Measurements from ENCODE around the gene ARHGAP18.

The ARHGAP18 gene

DNA sequence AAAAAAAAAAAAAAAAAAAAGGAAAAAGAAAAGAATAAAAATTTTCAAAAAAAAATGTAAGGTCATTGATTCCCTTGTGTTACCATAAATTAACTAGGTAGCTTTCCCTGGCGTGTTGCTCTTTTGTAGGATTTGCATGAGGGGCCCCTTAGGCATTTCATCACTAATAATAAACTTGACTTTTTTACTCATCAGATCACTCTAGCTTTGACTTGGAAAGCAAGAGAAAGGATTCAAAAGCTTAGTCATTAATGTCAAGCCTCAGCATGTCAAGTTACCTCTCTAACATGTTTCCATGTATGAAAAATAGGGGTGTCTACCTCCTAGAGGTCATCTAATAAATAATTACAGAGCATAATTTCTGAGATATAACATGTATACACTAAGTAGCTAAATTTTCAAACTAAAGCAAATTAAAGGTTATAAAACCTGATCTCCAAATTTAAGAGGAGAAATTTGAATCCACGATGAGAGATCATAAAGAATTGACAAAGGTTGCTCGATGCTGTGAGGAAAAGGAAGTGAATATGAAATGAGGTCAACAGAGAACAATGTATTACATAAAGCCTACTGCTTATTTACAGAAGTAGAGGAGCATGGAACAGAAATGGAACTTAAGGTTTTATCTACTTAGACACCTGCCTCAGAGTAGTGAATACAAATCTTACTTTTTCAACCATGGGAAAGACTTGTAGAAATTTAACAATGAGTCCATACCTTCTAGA, 86.8 kb downstream of the ARHGAP18 start:
- Mint-ChIP-seq H3K27me3 (no peaks in the 10 kb centered on the region), H3K36me3 (ENCODE audit: low read depth) (no peaks in the 10 kb centered on the region), H3K9me3 (no peaks in the 10 kb centered on the region), H3K4me1 (no peaks in the 10 kb centered on the region), H3K27ac (no peak overlapping the region), H3K4me3 (no peak overlapping the region)
- DNase-seq, result no peak
- no peak for ATAC-seq

DNA sequence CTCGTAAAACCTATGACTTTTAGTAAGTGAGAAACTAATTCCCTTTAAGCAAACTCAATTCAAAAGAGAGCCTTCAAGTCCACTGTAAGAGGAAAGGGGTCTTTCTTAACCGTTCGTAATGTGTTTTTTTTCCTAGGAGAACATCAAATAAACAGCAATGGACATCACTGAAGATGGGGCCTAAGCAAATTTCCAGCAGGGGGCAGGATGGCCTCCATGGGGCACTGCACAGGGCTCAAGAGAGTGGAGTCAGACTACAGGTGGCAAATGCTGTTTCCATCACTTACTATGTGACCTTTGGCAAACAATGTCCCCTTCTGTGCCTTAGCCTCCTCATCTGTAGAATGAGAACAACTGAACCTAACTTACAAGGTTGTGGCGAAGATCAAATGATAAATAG, 88.7 kb downstream of the ARHGAP18 start:
- no peaks in the 10 kb centered on the region for H3K27me3 Mint-ChIP-seq
- no peaks in the 10 kb centered on the region for H3K36me3 Mint-ChIP-seq (ENCODE audit: low read depth)
- no peaks in the 10 kb centered on the region for H3K9me3 Mint-ChIP-seq
- no peak overlapping the region for H3K4me3 Mint-ChIP-seq
- DNase-seq (peak; percentile 34), ATAC-seq (peak; percentile 65)
- H3K4me1 Mint-ChIP-seq, result no peaks in the 10 kb centered on the region
- no peak overlapping the region for H3K27ac Mint-ChIP-seq

DNA sequence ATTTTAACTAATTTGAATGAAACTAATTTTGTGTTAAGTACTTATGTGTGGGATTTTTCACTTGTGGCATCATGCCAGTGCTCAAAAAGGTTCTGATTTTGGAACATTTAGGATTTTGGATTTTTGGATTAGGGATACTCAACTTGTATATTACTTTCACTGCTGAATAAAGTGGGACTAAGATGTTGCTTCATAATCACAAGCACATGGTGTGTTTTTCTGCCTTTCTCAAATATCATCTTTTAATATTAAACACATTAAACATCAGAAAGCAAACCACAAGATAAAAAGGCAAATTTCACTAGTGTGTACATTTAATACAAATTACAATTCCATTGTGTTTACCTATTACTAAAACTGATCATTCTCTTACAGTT, 89.8 kb downstream of the ARHGAP18 start:
- no peaks in the 10 kb centered on the region for H3K9me3 Mint-ChIP-seq
- no peaks in the 10 kb centered on the region for H3K36me3 Mint-ChIP-seq (ENCODE audit: low read depth)
- ATAC-seq, result no peak
- H3K4me1 Mint-ChIP-seq, result no peaks in the 10 kb centered on the region
- no peak overlapping the region for H3K27ac Mint-ChIP-seq
- H3K27me3 Mint-ChIP-seq, result no peaks in the 10 kb centered on the region
- no peak for DNase-seq
- H3K4me3 Mint-ChIP-seq, result no peak overlapping the region

DNA sequence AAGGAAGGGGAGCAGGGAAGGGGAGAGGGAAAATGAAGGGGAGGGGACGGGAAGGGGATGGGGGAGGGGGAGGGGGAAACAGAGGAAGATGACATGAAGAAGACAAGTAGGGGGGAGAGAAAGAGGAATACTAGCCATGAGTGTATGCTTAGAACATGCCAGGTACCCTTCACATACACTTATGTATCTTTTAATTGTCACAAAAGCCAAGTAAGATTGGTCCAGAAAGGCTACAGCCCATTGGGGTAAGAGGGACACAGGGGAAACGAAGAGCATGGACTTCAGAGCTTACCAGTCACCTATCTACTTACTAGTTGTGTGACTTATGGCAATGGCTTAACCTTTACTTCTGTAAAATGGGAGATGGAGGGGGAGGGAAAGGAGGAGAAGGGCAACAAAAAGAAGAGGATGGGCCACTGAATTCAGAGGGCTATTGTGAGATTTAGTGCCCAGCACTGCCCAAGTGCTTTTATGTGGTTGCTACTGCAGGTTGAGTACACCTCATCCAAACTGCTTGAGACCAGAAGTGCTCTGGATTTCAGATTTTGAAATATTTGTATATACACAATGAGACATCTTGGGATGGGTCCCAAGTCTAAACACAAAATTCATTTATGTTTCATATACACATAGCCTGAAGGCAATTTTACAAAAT, 90.3 kb downstream of the ARHGAP18 start:
- H3K27me3 Mint-ChIP-seq, result no peaks in the 10 kb centered on the region
- no peaks in the 10 kb centered on the region for H3K36me3 Mint-ChIP-seq (ENCODE audit: low read depth)
- H3K4me3 Mint-ChIP-seq, result no peak overlapping the region
- no peak for ATAC-seq
- no peak for DNase-seq
- H3K4me1 Mint-ChIP-seq, result no peaks in the 10 kb centered on the region
- H3K9me3 Mint-ChIP-seq, result no peaks in the 10 kb centered on the region
- no peak overlapping the region for H3K27ac Mint-ChIP-seq

DNA sequence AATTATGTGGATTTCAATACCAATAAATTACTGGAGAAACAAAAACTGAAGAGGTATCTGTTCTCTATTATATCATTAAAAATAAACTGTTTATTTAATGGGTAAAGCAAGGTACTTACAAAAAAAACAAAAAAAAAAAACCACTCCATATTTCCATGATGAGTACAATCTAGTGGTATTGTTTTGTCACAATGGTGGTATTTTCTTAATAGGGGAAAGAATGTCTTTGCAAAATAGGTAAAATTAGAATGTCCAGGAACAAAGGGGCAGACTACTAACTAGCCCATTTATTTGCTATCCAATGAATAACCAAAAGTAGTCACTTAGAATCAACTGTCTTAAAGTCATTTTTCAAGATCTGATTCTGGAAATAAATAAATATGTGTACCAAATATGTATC, 92.0 kb downstream of the ARHGAP18 start:
- Mint-ChIP-seq H3K9me3 (no peaks in the 10 kb centered on the region), H3K4me1 (no peaks in the 10 kb centered on the region), H3K4me3 (no peak overlapping the region), H3K36me3 (ENCODE audit: low read depth) (no peaks in the 10 kb centered on the region), H3K27ac (no peak overlapping the region), H3K27me3 (no peaks in the 10 kb centered on the region)
- DNase-seq (no peak), ATAC-seq (no peak)

DNA sequence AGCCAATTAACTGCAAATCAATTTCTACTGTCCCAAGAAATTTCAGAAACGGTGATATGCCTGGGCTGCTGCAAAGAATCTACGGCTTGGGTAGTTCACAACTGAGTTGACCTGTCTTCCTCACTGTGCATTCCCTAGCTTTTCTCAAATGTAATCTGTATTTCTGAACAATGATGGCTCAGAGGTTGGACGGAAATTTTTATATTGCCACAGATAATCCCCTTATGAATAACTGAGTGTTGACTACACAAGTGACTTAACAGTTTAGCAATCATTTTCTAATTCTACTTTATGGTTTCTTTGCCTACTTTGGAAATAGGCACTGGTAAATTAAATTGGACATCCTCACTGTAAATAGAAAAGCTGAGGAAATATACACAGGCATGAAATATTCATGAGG, 94.5 kb downstream of the ARHGAP18 start:
- no peak overlapping the region for H3K27ac Mint-ChIP-seq
- H3K4me3 Mint-ChIP-seq, result no peak overlapping the region
- H3K9me3 Mint-ChIP-seq, result no peaks in the 10 kb centered on the region
- ATAC-seq (no peak), DNase-seq (no peak)
- no peaks in the 10 kb centered on the region for H3K27me3 Mint-ChIP-seq
- no peaks in the 10 kb centered on the region for H3K4me1 Mint-ChIP-seq
- H3K36me3 Mint-ChIP-seq (ENCODE audit: low read depth), result no peaks in the 10 kb centered on the region

DNA sequence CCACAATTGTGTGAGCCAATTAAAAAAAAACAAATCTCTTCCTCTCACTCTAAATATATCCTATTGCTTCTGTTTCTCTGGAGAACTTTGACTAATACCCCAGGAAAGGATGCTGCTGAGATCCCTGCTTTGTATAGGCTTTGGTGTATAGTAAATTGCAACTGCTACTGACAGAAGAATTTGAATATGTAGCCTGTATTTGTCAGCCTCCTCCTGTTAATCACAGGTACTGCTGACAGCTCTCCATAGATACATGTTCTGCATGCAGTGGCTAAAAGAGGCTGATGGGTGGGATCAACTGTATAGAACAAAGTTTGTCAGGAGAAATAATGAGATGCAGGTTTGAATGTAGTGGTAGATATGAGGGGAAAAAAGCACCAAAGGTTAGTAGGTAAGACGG, 95.0 kb downstream of the ARHGAP18 start:
- no peaks in the 10 kb centered on the region for H3K9me3 Mint-ChIP-seq
- DNase-seq, result no peak
- no peaks in the 10 kb centered on the region for H3K36me3 Mint-ChIP-seq (ENCODE audit: low read depth)
- H3K4me1 Mint-ChIP-seq, result no peaks in the 10 kb centered on the region
- H3K27me3 Mint-ChIP-seq, result no peaks in the 10 kb centered on the region
- ATAC-seq, result no peak
- no peak overlapping the region for H3K27ac Mint-ChIP-seq
- no peak overlapping the region for H3K4me3 Mint-ChIP-seq

DNA sequence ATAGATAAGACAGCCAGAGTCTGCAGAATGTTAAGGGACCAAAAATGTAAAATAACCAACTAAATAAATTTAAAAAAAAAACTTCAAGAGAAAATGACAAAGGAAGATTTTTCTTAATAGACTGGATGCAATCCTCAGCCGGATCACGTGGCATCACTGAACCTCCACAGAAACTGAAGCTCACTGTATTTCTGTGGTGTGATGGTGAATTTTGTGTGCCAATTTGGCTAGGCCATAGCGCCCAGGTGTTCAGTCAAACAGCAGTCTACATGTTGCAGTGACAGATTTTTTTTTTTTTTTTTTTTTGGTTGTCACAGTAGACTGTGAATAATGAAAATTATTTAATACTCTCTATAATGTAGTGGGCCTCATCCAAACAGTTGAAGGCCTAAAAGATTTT, 95.5 kb downstream of the ARHGAP18 start:
- ATAC-seq (no peak), DNase-seq (no peak)
- H3K36me3 Mint-ChIP-seq (ENCODE audit: low read depth), result no peaks in the 10 kb centered on the region
- no peaks in the 10 kb centered on the region for H3K9me3 Mint-ChIP-seq
- H3K27me3 Mint-ChIP-seq, result no peaks in the 10 kb centered on the region
- H3K4me3 Mint-ChIP-seq, result no peak overlapping the region
- no peak overlapping the region for H3K27ac Mint-ChIP-seq
- no peaks in the 10 kb centered on the region for H3K4me1 Mint-ChIP-seq

DNA sequence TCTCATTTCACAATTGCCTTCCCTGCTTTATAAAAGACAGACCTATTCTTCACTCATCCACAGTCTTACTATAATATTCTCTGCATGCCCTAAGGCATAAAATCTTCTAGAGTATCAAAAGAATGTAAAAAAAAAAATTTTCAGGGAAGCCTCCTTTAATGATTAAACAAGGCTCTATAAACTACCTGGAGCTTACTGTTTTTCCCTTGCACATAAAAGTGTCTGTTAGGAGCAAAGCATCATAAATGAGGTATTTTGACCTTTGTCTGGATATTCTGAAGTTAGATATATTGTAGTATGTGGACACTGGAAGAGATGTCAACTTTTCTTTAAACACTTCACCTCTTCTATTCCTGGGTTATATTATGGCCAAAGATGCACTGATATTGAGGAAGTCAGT, 97.5 kb downstream of the ARHGAP18 start:
- Mint-ChIP-seq H3K36me3 (ENCODE audit: low read depth) (no peaks in the 10 kb centered on the region), H3K9me3 (no peaks in the 10 kb centered on the region), H3K27me3 (no peaks in the 10 kb centered on the region), H3K4me3 (no peak overlapping the region), H3K4me1 (peaks cover 7% of the 10 kb centered on the region), H3K27ac (no peak overlapping the region)
- DNase-seq (no peak), ATAC-seq (no peak)

DNA sequence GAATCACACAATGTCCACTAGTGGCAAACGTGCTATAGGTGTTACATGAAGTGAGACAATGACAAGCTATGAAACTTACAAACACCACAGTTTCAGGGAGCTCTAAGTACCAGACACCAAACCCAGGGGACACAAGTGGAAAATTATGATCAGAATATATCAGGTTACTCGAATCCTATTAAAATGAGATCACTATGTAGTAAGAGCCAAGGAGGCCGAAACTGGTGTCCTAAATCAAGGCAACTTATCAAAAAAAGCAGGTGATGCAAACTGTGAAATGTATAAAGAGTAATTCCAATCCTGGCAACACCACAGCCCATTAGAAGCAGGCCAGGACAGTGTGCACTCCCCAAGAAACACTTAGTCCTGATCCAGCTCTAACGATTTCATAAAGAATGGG, 100.3 kb downstream of the ARHGAP18 start:
- peaks cover 12% of the 10 kb centered on the region for H3K4me1 Mint-ChIP-seq
- no peak overlapping the region for H3K4me3 Mint-ChIP-seq
- DNase-seq, result no peak
- no peak overlapping the region for H3K27ac Mint-ChIP-seq
- ATAC-seq, result no peak
- H3K27me3 Mint-ChIP-seq, result no peaks in the 10 kb centered on the region
- no peaks in the 10 kb centered on the region for H3K36me3 Mint-ChIP-seq (ENCODE audit: low read depth)
- H3K9me3 Mint-ChIP-seq, result no peaks in the 10 kb centered on the region

DNA sequence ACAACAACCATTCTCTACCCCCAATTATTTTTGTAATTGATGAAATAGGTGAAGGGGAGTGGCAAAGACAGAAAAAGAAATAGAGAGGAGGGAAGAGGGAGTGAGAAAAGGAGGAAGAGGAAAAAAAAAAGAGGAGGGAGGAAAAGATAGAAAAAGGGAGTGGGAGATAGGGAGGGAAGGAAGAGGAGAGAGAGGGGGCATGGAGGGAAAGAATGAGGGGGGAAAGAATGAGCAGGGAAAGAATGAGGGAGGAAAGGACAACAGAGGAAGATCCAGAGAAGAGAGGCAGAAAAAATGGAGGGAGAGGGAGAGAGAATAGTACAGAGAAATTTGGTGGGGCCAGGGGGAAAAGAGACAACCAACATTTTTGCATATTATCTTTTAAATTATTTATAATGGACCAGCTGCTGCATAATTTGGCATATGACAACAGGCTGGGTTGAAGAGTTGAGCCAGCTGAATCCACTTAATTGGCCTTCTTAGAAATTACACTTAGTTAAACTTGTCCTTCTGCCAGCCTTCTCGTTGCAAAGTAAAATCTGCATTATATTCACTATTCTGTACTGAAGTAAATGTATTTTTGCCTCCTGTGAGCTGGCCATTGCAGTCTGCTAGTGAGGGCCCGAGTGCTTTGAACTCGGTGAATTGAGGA, 101.0 kb downstream of the ARHGAP18 start:
- Mint-ChIP-seq H3K4me3 (no peak overlapping the region), H3K36me3 (ENCODE audit: low read depth) (no peaks in the 10 kb centered on the region), H3K27ac (no peak overlapping the region), H3K4me1 (peaks cover 12% of the 10 kb centered on the region), H3K9me3 (no peaks in the 10 kb centered on the region), H3K27me3 (no peaks in the 10 kb centered on the region)
- ATAC-seq (no peak), DNase-seq (no peak)

DNA sequence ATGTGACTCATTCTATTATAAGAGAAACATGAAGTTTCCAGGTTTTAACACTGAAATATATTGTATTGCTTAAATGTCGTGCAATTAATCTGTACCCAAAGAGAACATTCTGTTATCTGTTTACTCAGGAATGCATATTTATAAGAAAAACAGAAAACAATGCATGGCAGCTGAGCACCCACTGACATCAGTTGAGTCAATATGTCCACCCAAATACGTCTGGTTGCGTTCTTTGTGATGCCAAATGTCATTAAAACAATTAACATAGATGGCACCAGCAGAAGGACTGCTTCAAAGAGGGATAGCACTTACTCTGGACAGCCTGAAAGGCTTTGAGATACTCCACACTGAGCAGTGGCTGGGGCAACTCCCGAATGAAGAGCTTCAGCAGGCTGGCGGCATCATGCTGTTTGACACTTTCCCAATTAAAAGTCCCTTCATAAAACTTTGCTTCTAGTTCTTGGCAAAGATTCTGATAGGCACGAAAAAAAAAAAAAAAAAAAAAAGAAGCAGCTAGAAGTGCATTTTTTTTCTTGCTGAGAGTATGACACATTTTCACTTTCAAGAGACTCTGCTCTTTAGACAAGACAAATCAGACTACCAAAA, 102.3 kb downstream of the ARHGAP18 start:
- no peak overlapping the region for H3K4me3 Mint-ChIP-seq
- no peaks in the 10 kb centered on the region for H3K36me3 Mint-ChIP-seq (ENCODE audit: low read depth)
- no peaks in the 10 kb centered on the region for H3K9me3 Mint-ChIP-seq
- DNase-seq (no peak), ATAC-seq (no peak)
- H3K27ac Mint-ChIP-seq, result no peak overlapping the region
- no peaks in the 10 kb centered on the region for H3K27me3 Mint-ChIP-seq
- peaks cover 12% of the 10 kb centered on the region for H3K4me1 Mint-ChIP-seq

DNA sequence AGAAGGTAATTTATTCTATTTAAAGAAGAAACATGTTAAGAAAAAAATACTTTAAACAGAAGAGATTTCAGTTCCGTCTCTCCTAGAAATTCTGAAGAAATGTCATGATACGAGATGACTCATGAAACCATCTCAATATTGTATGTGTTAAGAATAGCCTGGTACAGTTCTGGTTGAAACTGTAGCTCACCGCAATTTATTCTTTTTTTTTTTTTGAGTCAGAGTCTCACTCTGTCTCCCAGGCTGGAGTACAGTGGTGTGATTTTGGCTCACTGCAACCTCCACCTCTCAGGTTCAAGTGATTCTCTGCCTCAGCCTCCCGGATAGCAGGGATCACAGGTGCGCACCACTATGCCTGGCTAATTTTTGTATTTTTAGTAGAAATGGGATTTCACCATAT, 103.3 kb downstream of the ARHGAP18 start:
- Mint-ChIP-seq H3K9me3 (no peaks in the 10 kb centered on the region), H3K36me3 (ENCODE audit: low read depth) (no peaks in the 10 kb centered on the region), H3K27me3 (no peaks in the 10 kb centered on the region), H3K4me1 (peaks cover 12% of the 10 kb centered on the region), H3K27ac (no peak overlapping the region), H3K4me3 (no peak overlapping the region)
- ATAC-seq (peak; percentile 66), DNase-seq (no peak)

DNA sequence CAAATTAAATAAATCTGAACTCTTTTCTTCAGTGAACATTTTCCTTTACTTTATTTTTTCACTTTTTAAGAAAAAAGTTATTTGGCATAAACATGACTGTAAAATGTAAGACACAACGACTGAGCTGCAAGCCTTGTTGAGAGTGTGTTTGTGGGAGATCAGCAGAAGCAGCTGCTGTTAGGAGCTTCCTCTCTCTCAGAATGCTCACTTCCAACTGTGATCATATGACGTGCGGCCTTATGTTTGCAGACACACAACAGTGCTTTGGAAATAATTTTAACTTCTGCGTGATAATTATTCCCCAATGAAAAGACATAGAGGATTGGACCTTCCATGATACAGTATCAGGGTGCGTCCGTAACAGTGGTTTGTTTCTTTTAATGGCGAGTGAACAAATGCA, 104.0 kb downstream of the ARHGAP18 start:
- no peak for DNase-seq
- ATAC-seq, result no peak
- H3K4me1 Mint-ChIP-seq, result peaks cover 12% of the 10 kb centered on the region
- no peaks in the 10 kb centered on the region for H3K36me3 Mint-ChIP-seq (ENCODE audit: low read depth)
- H3K27ac Mint-ChIP-seq, result no peak overlapping the region
- no peaks in the 10 kb centered on the region for H3K27me3 Mint-ChIP-seq
- no peak overlapping the region for H3K4me3 Mint-ChIP-seq
- H3K9me3 Mint-ChIP-seq, result no peaks in the 10 kb centered on the region

DNA sequence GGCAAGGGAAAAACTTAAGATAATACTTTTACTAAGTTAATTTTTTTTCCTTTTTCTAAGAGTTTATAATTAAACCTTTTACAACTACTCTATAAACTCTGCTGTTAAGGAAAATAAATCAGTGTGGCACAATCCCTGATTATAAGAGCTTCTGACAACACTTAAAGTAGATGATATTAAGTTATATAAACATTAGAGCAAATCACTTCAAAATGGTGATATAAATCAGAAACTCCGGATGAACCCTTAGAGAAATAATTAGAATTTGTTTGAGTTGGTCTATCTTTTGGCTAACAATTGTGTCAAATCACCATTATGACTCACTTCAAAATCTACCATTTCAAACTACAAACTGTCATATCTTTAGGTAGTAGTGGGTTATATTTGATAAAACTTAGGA, 104.9 kb downstream of the ARHGAP18 start:
- H3K27me3 Mint-ChIP-seq, result no peaks in the 10 kb centered on the region

More for the DNA sequence above, 104.9 kb downstream of the ARHGAP18 start:
- Mint-ChIP-seq H3K4me1 (peaks cover 12% of the 10 kb centered on the region), H3K36me3 (ENCODE audit: low read depth) (no peaks in the 10 kb centered on the region), H3K9me3 (no peaks in the 10 kb centered on the region), H3K4me3 (no peak overlapping the region), H3K27ac (no peak overlapping the region)
- ATAC-seq, result no peak
- no peak for DNase-seq
